SK-N-SH (cell line): ENCODE results near the gene PRSS8. TPM values are rescaled to one million over a fixed set of nuclear protein-coding genes. Genes with fewer than 3 reads are reported as not detected.

Experiments used
- CTCF ChIA-PET: fragments of 300-600, 350-600 bp; formaldehyde crosslinking; extraction: SDS; loops from one replicate; lab custom pipeline; 2021; lab: Yijun Ruan, JAX
- POLR2A ChIA-PET: fragments of 350-600 bp; sonication (Branson Sonifier 250); formaldehyde crosslinking; extraction: SDS; loops from one replicate; lab custom pipeline; 2020; ENCODE audit warnings: antibody characterized with exemption, inconsistent platforms; lab: Yijun Ruan, JAX
- DNase-seq: peaks from one replicate; pipeline ENCODE4 v3.0.0; 2012
- H2AFZ ChIP-seq: fragments of 200-600 bp; sonication (generic); 2 replicates; pipeline ENCODE4 v1.8.1; 2016; ENCODE audit warnings: antibody characterized with exemption, mild to moderate bottlenecking, low read depth
- H3F3A ChIP-seq: fragments of 200-600 bp; sonication (generic); replicated peaks from 2 replicates; pipeline ENCODE3; 2016; ENCODE audit warnings: antibody characterized with exemption, mild to moderate bottlenecking; ENCODE audit not compliant: insufficient read depth
- H3K27ac ChIP-seq, 2 experiments: fragments of 200-500 bp in 1 of 2; fragments of 200-600 bp in 1 of 2; sonication (Bioruptor generic) in 1 of 2; sonication (generic), shearing (Covaris generic) in 1 of 2; 2 replicates each; pipeline versions ENCODE4 v1.5.1 to v1.6.1; 2014 to 2016; ENCODE audit warnings: low read depth in 2 of 2, inconsistent platforms in 1 of 2, low read length in 1 of 2, mild to moderate bottlenecking in 1 of 2, mixed read lengths in 1 of 2
- H3K27me3 ChIP-seq: fragments of 200-600 bp; sonication (generic), shearing (Covaris generic); 2 replicates; pipeline ENCODE4 v1.6.1; 2016; ENCODE audit warnings: mixed run types; ENCODE audit not compliant: insufficient read depth
- H3K36me3 ChIP-seq, 2 experiments: fragments of 200-500 bp in 1 of 2; fragments of 200-600 bp in 1 of 2; sonication (Bioruptor generic) in 1 of 2; sonication (generic) in 1 of 2; replicated peaks in 1 of 2; 2 replicates each; pipeline versions ENCODE3 to v1.5.1; 2014 to 2016; ENCODE audit warnings: low read length in 1 of 2, mild to moderate bottlenecking in 1 of 2; ENCODE audit not compliant: insufficient read depth in 2 of 2, control insufficient read depth in 1 of 2
- H3K4me1 ChIP-seq, 2 experiments: fragments of 200-500 bp in 1 of 2; fragments of 200-600 bp in 1 of 2; sonication (Bioruptor generic) in 1 of 2; sonication (generic), shearing (Covaris generic) in 1 of 2; 2 replicates each; pipeline versions ENCODE4 v1.5.1 to v1.6.1; 2014 to 2016; ENCODE audit warnings: low read depth in 1 of 2, low read length in 1 of 2, mixed run types in 1 of 2; ENCODE audit not compliant: insufficient read depth in 2 of 2, control insufficient read depth in 1 of 2
- H3K4me2 ChIP-seq: fragments of 200-600 bp; sonication (generic), shearing (Covaris generic); 2 replicates; pipeline ENCODE4 v1.6.1; 2017; ENCODE audit warnings: mixed run types
- H3K4me3 ChIP-seq, 2 experiments: fragments of 200-500 bp in 1 of 2; fragments of 200-600 bp in 1 of 2; sonication (Bioruptor generic) in 1 of 2; sonication (generic), shearing (Covaris generic) in 1 of 2; 2 replicates each; pipeline versions ENCODE4 v1.5.1 to v1.8.1; 2014 to 2016; ENCODE audit warnings: low read depth in 2 of 2, inconsistent platforms in 1 of 2, low read length in 1 of 2, mild to moderate bottlenecking in 1 of 2, mixed read lengths in 1 of 2, moderate library complexity in 1 of 2
- H3K79me2 ChIP-seq: fragments of 200-600 bp; sonication (generic); 2 replicates; pipeline ENCODE4 v1.8.1; 2017; ENCODE audit warnings: mild to moderate bottlenecking; ENCODE audit not compliant: insufficient read depth
- H3K9ac ChIP-seq: fragments of 200-600 bp; sonication (generic); 2 replicates; pipeline ENCODE4 v1.6.1; 2017; ENCODE audit warnings: mixed run types
- H3K9me2 ChIP-seq: fragments of 200-600 bp; sonication (generic); 2 replicates; pipeline ENCODE4 v1.6.1; 2017; ENCODE audit warnings: mixed run types
- H3K9me3 ChIP-seq: fragments of 200-600 bp; sonication (generic); 2 replicates; pipeline ENCODE4 v1.6.1; 2017; ENCODE audit warnings: mixed run types, mild to moderate bottlenecking, moderate library complexity
- H4K20me1 ChIP-seq: fragments of 200-600 bp; sonication (generic); 2 replicates; pipeline ENCODE4 v1.6.1; 2017; ENCODE audit warnings: mild to moderate bottlenecking, mixed run types; ENCODE audit not compliant: insufficient read depth
- CHD2 ChIP-seq: fragments of 150-350 bp; IDR thresholded peaks from 2 replicates; pipeline ENCODE4 v1.6.1; 2018; ENCODE audit warnings: low read length; ENCODE audit not compliant: partially characterized antibody
- FOSL2 ChIP-seq: IDR thresholded peaks from 2 replicates; pipeline ENCODE4 v1.4.0; 2012; ENCODE audit warnings: low read depth, mild to moderate bottlenecking, moderate library complexity, borderline replicate concordance
- FOXJ3 ChIP-seq: sonication (generic); formaldehyde crosslinking; IDR thresholded peaks from 2 replicates; pipeline ENCODE4 v1.5.1; 2020; ENCODE audit warnings: mild to moderate bottlenecking, missing genetic modification reagents
- GABPA ChIP-seq: IDR thresholded peaks from 2 replicates; pipeline ENCODE4 v1.4.0; 2012; ENCODE audit warnings: low read depth, mild to moderate bottlenecking
- GATA2 ChIP-seq: sonication (generic); formaldehyde crosslinking; IDR thresholded peaks from 2 replicates; pipeline ENCODE4 v1.5.0; 2020; ENCODE audit warnings: mild to moderate bottlenecking, missing genetic modification reagents
- MEF2A ChIP-seq: IDR thresholded peaks from 2 replicates; pipeline ENCODE4 v1.4.0; 2012; ENCODE audit warnings: low read depth, borderline replicate concordance
- MXI1 ChIP-seq: IDR thresholded peaks from 2 replicates; pipeline ENCODE4 v1.6.1; 2012; ENCODE audit warnings: mild to moderate bottlenecking, low read depth, low read length, improper control_type of control experiment
- NFIC ChIP-seq: IDR thresholded peaks from 2 replicates; pipeline ENCODE4 v1.4.0; 2012; ENCODE audit warnings: borderline replicate concordance
- POLR2AphosphoS5 ChIP-seq: IDR thresholded peaks from 2 replicates; pipeline ENCODE4 v1.6.1; 2012; ENCODE audit warnings: low read depth, low read length
- RAD21 ChIP-seq: IDR thresholded peaks from 2 replicates; pipeline ENCODE4 v1.6.1; 2012; ENCODE audit warnings: mild to moderate bottlenecking, low read length
- RCOR1 ChIP-seq: fragments of 150-350 bp; IDR thresholded peaks from 2 replicates; pipeline ENCODE4 v1.6.1; 2017; ENCODE audit warnings: antibody characterized with exemption, low read length
- RFX5 ChIP-seq: IDR thresholded peaks from 2 replicates; pipeline ENCODE4 v1.6.1; 2012; ENCODE audit warnings: mild to moderate bottlenecking, improper control_type of control experiment, low read length
- SIN3A ChIP-seq: IDR thresholded peaks from 2 replicates; pipeline ENCODE4 v1.6.1; 2012; ENCODE audit warnings: low read depth, mild to moderate bottlenecking, low read length, moderate library complexity, borderline replicate concordance
- SMC3 ChIP-seq: IDR thresholded peaks from 2 replicates; pipeline ENCODE4 v1.6.1; 2012; ENCODE audit warnings: low read depth, low read length, improper control_type of control experiment
- TAF1 ChIP-seq: IDR thresholded peaks from 2 replicates; pipeline ENCODE4 v1.6.1; 2012; ENCODE audit warnings: low read depth, mild to moderate bottlenecking, low read length, moderate library complexity, borderline replicate concordance
- YY1 ChIP-seq: IDR thresholded peaks from 2 replicates; pipeline ENCODE4 v1.4.0; 2012; ENCODE audit warnings: low read depth, mild to moderate bottlenecking
- WGBS: methylation state at CpG from one replicate; pipeline ENCODE4 v1.1.6; 2017; ENCODE audit warnings: low lambda C conversion rate; 5-methylcytosine and 5-hydroxymethylcytosine counted together
- polyA plus RNA-seq, 3 experiments: library from polyadenylated mRNA; depleted of rRNA; stranded (reverse); fragments of >200 nt; gene quantifications; 2 replicates each; pipeline ENCODE4 v1.2.3, GENCODE V29; 2012
- TF ChIP-seq, protein P1 (sequence below): IDR thresholded peaks from 2 replicates; pipeline ENCODE4 v1.6.1; 2012; ENCODE audit warnings: mild to moderate bottlenecking, low read depth, low read length, moderate library complexity
- TF ChIP-seq, protein P2 (sequence below): IDR thresholded peaks from 2 replicates; pipeline ENCODE4 v1.4.0; 2012; ENCODE audit warnings: low read depth, borderline replicate concordance
- TF ChIP-seq, protein P3 (sequence below): fragments of 150-350 bp; IDR thresholded peaks from 2 replicates; pipeline ENCODE4 v1.6.1; 2017; ENCODE audit warnings: antibody characterized with exemption, low read length, low read depth, borderline replicate concordance
- TF ChIP-seq, protein P4 (sequence below): IDR thresholded peaks from 2 replicates; pipeline ENCODE4 v1.4.0; 2012; ENCODE audit warnings: low read depth
- TF ChIP-seq, protein P5 (sequence below): IDR thresholded peaks from 2 replicates; pipeline ENCODE4; 2012

The PRSS8 gene
- polyA plus RNA-seq, 1 of the 3 experiments (the other 2 are of a cell fraction): 0.07 TPM

DNA sequence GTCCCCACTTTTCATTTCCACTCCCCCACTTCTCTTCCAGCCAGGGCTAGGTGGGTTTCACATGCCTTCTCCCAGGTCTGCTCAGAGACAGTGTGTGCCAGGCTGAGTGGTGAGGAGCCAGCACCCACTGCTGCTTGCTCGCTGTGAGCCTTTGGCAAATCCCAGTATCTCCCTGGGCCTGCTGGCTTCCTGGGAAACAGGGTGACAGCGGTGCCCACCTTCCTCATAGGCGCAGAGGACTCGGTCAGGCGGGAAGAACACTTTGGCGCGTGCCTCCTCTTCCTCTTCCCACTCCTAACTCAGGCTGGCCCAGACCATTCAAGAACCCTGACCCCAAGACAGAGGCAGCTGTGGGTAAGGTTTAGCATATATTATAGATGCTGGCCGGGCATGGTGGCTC lies 46.3 kb downstream of the PRSS8 start:
- Histone ChIP-seq H3K9me3 (no peaks in the 10 kb centered on the region), H3K9ac (no peak overlapping the region), H3K9me2 (no peaks in the 10 kb centered on the region), H3K79me2 (peaks cover 53% of the 10 kb centered on the region), H4K20me1 (peaks cover 7% of the 10 kb centered on the region; the same call in 1 of the 2 replicates), H3K27ac (no peak overlapping the region), H3K27me3 (no peaks in the 10 kb centered on the region), H2AFZ (no peak overlapping the region), H3K4me2 (no peak overlapping the region), H3K4me1 (peaks cover 4 to 16% of the 10 kb centered on the region in 2 experiments; a peak in 2 of 4 replicates), H3K4me3 (no peak overlapping the region), H3K36me3 (peaks cover 7 to 17% of the 10 kb centered on the region in 2 experiments), H3F3A (no peaks in the 10 kb centered on the region)
- 97% methylated on average over 8 of the region's 8 CpGs for WGBS
- DNase-seq: no peak
- ChIA-PET CTCF (interaction anchor here (0.9 to 1.5 kb wide), 2 partner anchors 17 to 353 kb away, joined by 3 read pairs; partner anchors contain the start of gene ZNF843), POLR2A (interaction anchor here (1.7 kb wide), 1 partner anchor 15 kb away, joined by 3 read pairs; the partner anchor contains the start of genes ZNF646 and ZNF668)
- no peak for TF ChIP-seq GABPA
- no peak for TF ChIP-seq MEF2A
- TF ChIP-seq SMC3: no peak
- no peak for TF ChIP-seq TAF1
- TF ChIP-seq GATA2 (CRISPR knock-in tag): no peak
- no peak for TF ChIP-seq CHD2

DNA sequence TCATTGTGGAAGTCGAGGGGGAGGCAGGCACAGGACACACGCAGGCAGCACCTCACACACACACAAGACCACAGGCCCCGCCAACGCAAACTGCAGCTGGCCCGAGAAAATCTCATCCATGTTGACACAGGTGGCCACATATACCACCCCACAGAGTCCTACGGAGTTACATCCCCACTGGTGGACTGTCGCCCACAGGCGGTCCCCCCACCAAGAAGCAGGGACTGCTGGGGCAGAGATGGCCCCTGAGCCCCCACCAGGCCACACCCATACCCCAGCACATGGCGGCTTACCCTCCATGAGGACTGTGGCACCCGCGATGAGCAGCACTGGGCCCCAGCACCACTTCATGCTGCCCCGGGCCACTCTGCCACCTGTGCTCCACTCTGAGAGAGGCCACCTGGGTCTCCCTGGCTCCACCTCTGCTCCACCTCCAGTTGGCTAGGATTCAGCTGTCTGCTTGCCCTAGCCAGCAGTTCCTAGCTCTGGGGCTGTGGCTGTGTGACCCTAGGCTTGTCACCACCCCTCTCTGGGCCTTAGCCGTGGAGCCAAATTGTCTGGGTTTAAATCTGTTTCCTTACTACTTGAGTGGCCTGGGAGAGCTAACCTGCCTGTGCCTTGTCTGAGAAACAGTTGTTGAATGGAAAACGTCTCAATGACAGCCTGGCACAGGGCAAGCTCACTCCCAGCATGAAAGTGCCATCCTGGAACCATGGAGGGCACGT lies 46.9 kb downstream of the PRSS8 start, which contains the start of gene PRSS53:
TSS of gene PRSS53 (minus strand) at position 485 of the 725 bp plus-strand sequence. CDS start at position 351, 134 bp downstream.
- POLR2A ChIA-PET: interaction anchor here (1.7 kb wide), 1 partner anchor 15 kb away, joined by 3 read pairs; the partner anchor contains the start of genes ZNF646 and ZNF668
- peaks cover 4 to 16% of the 10 kb centered on the region in 2 experiments; a peak in 2 of 4 replicates for H3K4me1 ChIP-seq
- TF ChIP-seq, protein P1, sequence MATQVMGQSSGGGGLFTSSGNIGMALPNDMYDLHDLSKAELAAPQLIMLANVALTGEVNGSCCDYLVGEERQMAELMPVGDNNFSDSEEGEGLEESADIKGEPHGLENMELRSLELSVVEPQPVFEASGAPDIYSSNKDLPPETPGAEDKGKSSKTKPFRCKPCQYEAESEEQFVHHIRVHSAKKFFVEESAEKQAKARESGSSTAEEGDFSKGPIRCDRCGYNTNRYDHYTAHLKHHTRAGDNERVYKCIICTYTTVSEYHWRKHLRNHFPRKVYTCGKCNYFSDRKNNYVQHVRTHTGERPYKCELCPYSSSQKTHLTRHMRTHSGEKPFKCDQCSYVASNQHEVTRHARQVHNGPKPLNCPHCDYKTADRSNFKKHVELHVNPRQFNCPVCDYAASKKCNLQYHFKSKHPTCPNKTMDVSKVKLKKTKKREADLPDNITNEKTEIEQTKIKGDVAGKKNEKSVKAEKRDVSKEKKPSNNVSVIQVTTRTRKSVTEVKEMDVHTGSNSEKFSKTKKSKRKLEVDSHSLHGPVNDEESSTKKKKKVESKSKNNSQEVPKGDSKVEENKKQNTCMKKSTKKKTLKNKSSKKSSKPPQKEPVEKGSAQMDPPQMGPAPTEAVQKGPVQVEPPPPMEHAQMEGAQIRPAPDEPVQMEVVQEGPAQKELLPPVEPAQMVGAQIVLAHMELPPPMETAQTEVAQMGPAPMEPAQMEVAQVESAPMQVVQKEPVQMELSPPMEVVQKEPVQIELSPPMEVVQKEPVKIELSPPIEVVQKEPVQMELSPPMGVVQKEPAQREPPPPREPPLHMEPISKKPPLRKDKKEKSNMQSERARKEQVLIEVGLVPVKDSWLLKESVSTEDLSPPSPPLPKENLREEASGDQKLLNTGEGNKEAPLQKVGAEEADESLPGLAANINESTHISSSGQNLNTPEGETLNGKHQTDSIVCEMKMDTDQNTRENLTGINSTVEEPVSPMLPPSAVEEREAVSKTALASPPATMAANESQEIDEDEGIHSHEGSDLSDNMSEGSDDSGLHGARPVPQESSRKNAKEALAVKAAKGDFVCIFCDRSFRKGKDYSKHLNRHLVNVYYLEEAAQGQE: no peak
- TF ChIP-seq MXI1 (no peak), NFIC (no peak), FOXJ3 (no peak), RFX5 (no peak), RCOR1 (no peak), FOSL2 (no peak), SIN3A (no peak), YY1 (no peak), MEF2A (no peak), RAD21 (no peak), POLR2AphosphoS5 (no peak)
- TF ChIP-seq, protein P2, sequence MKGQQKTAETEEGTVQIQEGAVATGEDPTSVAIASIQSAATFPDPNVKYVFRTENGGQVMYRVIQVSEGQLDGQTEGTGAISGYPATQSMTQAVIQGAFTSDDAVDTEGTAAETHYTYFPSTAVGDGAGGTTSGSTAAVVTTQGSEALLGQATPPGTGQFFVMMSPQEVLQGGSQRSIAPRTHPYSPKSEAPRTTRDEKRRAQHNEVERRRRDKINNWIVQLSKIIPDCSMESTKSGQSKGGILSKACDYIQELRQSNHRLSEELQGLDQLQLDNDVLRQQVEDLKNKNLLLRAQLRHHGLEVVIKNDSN: no peak
- TF ChIP-seq, protein P3, sequence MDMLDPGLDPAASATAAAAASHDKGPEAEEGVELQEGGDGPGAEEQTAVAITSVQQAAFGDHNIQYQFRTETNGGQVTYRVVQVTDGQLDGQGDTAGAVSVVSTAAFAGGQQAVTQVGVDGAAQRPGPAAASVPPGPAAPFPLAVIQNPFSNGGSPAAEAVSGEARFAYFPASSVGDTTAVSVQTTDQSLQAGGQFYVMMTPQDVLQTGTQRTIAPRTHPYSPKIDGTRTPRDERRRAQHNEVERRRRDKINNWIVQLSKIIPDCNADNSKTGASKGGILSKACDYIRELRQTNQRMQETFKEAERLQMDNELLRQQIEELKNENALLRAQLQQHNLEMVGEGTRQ: no peak
- TF ChIP-seq, protein P4, sequence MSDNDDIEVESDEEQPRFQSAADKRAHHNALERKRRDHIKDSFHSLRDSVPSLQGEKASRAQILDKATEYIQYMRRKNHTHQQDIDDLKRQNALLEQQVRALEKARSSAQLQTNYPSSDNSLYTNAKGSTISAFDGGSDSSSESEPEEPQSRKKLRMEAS: no peak
- TF ChIP-seq, protein P5, sequence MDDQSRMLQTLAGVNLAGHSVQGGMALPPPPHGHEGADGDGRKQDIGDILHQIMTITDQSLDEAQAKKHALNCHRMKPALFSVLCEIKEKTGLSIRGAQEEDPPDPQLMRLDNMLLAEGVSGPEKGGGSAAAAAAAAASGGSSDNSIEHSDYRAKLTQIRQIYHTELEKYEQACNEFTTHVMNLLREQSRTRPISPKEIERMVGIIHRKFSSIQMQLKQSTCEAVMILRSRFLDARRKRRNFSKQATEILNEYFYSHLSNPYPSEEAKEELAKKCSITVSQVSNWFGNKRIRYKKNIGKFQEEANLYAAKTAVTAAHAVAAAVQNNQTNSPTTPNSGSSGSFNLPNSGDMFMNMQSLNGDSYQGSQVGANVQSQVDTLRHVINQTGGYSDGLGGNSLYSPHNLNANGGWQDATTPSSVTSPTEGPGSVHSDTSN: no peak
- no peaks in the 10 kb centered on the region for H3K9me2 ChIP-seq
- no peak within 1 kb of the TSS for H3K9ac ChIP-seq
- WGBS: 89% methylated on average over 7 of the region's 15 CpGs
- H3K27ac ChIP-seq: no peak within 1 kb of the TSS
- peaks cover 7 to 23% of the 10 kb centered on the region in 2 experiments for H3K36me3 ChIP-seq
- H3K79me2 ChIP-seq: peaks cover 47% of the 10 kb centered on the region
- H2AFZ ChIP-seq: no peak within 1 kb of the TSS
- H4K20me1 ChIP-seq: peaks cover 7% of the 10 kb centered on the region; the same call in 1 of the 2 replicates
- H3F3A ChIP-seq: no peaks in the 10 kb centered on the region
- no peaks in the 10 kb centered on the region for H3K9me3 ChIP-seq
- no peak within 1 kb of the TSS for H3K4me3 ChIP-seq
- CTCF ChIA-PET: interaction anchor here (0.9 to 1.5 kb wide), 2 partner anchors 16 to 354 kb away, joined by 3 read pairs; partner anchors contain the start of gene ZNF843
- no peak within 1 kb of the TSS for H3K4me2 ChIP-seq
- DNase-seq: no peak
- H3K27me3 ChIP-seq: no peaks in the 10 kb centered on the region
